Activated CD4-positive, alpha-beta T cell treated with anti-CD3 and anti-CD28 coated beads, Interleukin-10, Interleukin-2, amounts not matched to agents 100 ng/mL and 50 ng/mL, durations not matched to agents 16 hours and 8 hours (primary cell): ENCODE data around the gene INTS13.
"Not testable (repeated sequence)": the region's sequence is repeated elsewhere in the genome, so short reads cannot be mapped to it uniquely, and the experiment has no call there.

Experiments used
- DNase-seq: peaks from one replicate; pipeline ENCODE4 v3.0.0-alpha.2; 2020

The INTS13 gene

GRCh38 chr12:26937863-26938700 lies at the start of gene INTS13, which contains the start of gene FGFR1OP2:
Gene INTS13, minus strand, starts transcription at chr12:26937981. Its CDS starts 1,178 bp downstream, at chr12:26936803.
Gene FGFR1OP2, plus strand, starts transcription at chr12:26938470. Its CDS starts 15,689 bp downstream, at chr12:26954159.
- peak; percentile 99 for DNase-seq

- DNase-seq: no peak
Observed at GRCh38 chr12:26982866-26983265, 45.1 kb upstream of the INTS13 start.

- no peak for DNase-seq
Observed at GRCh38 chr12:26979733-26980132, 42.0 kb upstream of the INTS13 start.

- no peak for DNase-seq
Observed at GRCh38 chr12:26978801-26979200, 41.0 kb upstream of the INTS13 start.

- no peak for DNase-seq
Observed at GRCh38 chr12:26976687-26977086, 38.9 kb upstream of the INTS13 start.

GRCh38 chr12:26971963-26972362 lies 34.2 kb upstream of the INTS13 start:
- DNase-seq: peak; percentile 81

- DNase-seq: no peak
Observed at GRCh38 chr12:26970136-26970535, 32.4 kb upstream of the INTS13 start.

- no peak for DNase-seq
Observed at GRCh38 chr12:26966842-26967241, 29.1 kb upstream of the INTS13 start.

- no peak for DNase-seq
Observed at GRCh38 chr12:26963413-26963812, 25.6 kb upstream of the INTS13 start.

GRCh38 chr12:26961803-26962202 lies 24.0 kb upstream of the INTS13 start:
- DNase-seq: no peak

- not testable (repeated sequence) for DNase-seq
Observed at GRCh38 chr12:26961391-26961790, 23.6 kb upstream of the INTS13 start.

GRCh38 chr12:26954027-26954426 lies 16.2 kb upstream of the INTS13 start:
- DNase-seq: no peak

GRCh38 chr12:26953447-26953846 lies 15.7 kb upstream of the INTS13 start:
- no peak for DNase-seq

- DNase-seq: no peak
Observed at GRCh38 chr12:26948309-26948708, 10.5 kb upstream of the INTS13 start.

- DNase-seq: peak; percentile 27
Observed at GRCh38 chr12:26941215-26941594, 3.4 kb upstream of the INTS13 start.

GRCh38 chr12:26940516-26941214 lies 2.9 kb upstream of the INTS13 start:
- peak; percentile 32 for DNase-seq

- DNase-seq: no peak
Observed at GRCh38 chr12:26939953-26940352, 2.2 kb upstream of the INTS13 start.

GRCh38 chr12:26939192-26939832 lies 1.5 kb upstream of the INTS13 start:
- DNase-seq: no peak

GRCh38 chr12:26938701-26939062 lies 901 bp upstream of the INTS13 start:
- DNase-seq: peak; percentile 32

GRCh38 chr12:26937443-26937862 lies 328 bp downstream of the INTS13 start:
- no peak for DNase-seq

GRCh38 chr12:26936559-26937442 lies 980 bp downstream of the INTS13 start:
- DNase-seq: peak; percentile 29

- DNase-seq: peak; percentile 73
Observed at GRCh38 chr12:26935636-26936378, 2.0 kb downstream of the INTS13 start.
